ENCODE data around the gene SLC6A7. TPM values are rescaled to one million over a fixed set of nuclear protein-coding genes. Genes with fewer than 3 reads are reported as not detected.

SLC6A7 gene
- polyA plus RNA-seq, 1 of the 3 experiments (the other 2 are of a cell fraction), result not detected

- WGBS (ENCODE audit: low lambda C conversion rate), result 55% methylated on average over 11 of the region's 11 CpGs
- DNase-seq, result peak; percentile 82
- Histone ChIP-seq H3K4me3 (ENCODE audit: low read depth in 2 of 2, low read length in 1 of 2) (no peak overlapping the region), H4K20me1 (ENCODE audit: insufficient read depth) (no peaks in the 10 kb centered on the region), H3K4me1 (ENCODE audit: control insufficient read depth in 1 of 2, insufficient read depth in 2 of 2, low read depth in 1 of 2, low read length in 1 of 2) (peaks cover 78 to 95% of the 10 kb centered on the region in 2 experiments), H3K4me2 (peak overlapping the region; percentile 74; the same call in 1 of the 2 replicates), H3K27ac (ENCODE audit: low read depth in 2 of 2, low read length in 1 of 2) (peak overlapping the region; percentile 92 to 99), H3K36me3 (replicated peaks in 1 of 2; ENCODE audit: control insufficient read depth in 1 of 2, insufficient read depth in 2 of 2, low read length in 1 of 2) (peaks cover 0 to 7% of the 10 kb centered on the region in 2 experiments), H3K9ac (no peak overlapping the region), H3K9me2 (no peaks in the 10 kb centered on the region), H3K79me2 (ENCODE audit: insufficient read depth) (peaks cover 50% of the 10 kb centered on the region), H3K9me3 (no peaks in the 10 kb centered on the region), H2AFZ (ENCODE audit: low read depth) (no peak overlapping the region), H3F3A (replicated peaks; ENCODE audit: insufficient read depth) (peaks cover 41% of the 10 kb centered on the region), H3K27me3 (ENCODE audit: insufficient read depth) (no peaks in the 10 kb centered on the region)
- ChIA-PET POLR2A (interaction anchor here (1.0 kb wide), 1 partner anchor 12 kb away, joined by 6 read pairs; no protein-coding TSS in a partner anchor), CTCF (interaction anchor here (0.8 to 2.7 kb wide), 9 partner anchors 10 to 77 kb away, joined by 3 to 9 read pairs (median 4); partner anchors contain the start of gene PDGFRB)
- TF ChIP-seq EZH2phosphoT487 (IDR thresholded peaks at IDR 0.05; ENCODE audit: borderline replicate concordance, low read depth), result no peak
- TF ChIP-seq FOXJ3 (CRISPR knock-in tag; IDR thresholded peaks at IDR 0.05), result peak; percentile 90
- no peak for TF ChIP-seq JUND (IDR thresholded peaks at IDR 0.05)
- TF ChIP-seq RXRA (IDR thresholded peaks at IDR 0.05; ENCODE audit: borderline replicate concordance, low read depth), result no peak
- TF ChIP-seq RCOR1 (IDR thresholded peaks at IDR 0.05; ENCODE audit: low read length), result peak; percentile 43; the same call in 1 of the 2 replicates
- TF ChIP-seq TCF12 (IDR thresholded peaks at IDR 0.05), result no peak
- no peak for TF ChIP-seq IRF3 (IDR thresholded peaks at IDR 0.05; ENCODE audit: low read depth, low read length)
- TF ChIP-seq SMC3 (IDR thresholded peaks at IDR 0.05; ENCODE audit: low read depth, low read length), result no peak
- TF ChIP-seq GATA2 (CRISPR knock-in tag; IDR thresholded peaks at IDR 0.05), result peak; percentile 69
- TF ChIP-seq, protein P1, sequence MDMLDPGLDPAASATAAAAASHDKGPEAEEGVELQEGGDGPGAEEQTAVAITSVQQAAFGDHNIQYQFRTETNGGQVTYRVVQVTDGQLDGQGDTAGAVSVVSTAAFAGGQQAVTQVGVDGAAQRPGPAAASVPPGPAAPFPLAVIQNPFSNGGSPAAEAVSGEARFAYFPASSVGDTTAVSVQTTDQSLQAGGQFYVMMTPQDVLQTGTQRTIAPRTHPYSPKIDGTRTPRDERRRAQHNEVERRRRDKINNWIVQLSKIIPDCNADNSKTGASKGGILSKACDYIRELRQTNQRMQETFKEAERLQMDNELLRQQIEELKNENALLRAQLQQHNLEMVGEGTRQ (IDR thresholded peaks at IDR 0.05; ENCODE audit: borderline replicate concordance, low read depth, low read length), result no peak
- no peak for TF ChIP-seq CTCF (IDR thresholded peaks at IDR 0.05)
- TF ChIP-seq NRF1 (IDR thresholded peaks at IDR 0.05; ENCODE audit: low read depth, low read length), result no peak
- TF ChIP-seq REST (IDR thresholded peaks at IDR 0.05; ENCODE audit: low read depth, low read length), result no peak
- no peak for TF ChIP-seq ELF1 (IDR thresholded peaks at IDR 0.05)
- no peak for TF ChIP-seq USF1 (IDR thresholded peaks at IDR 0.05; ENCODE audit: borderline replicate concordance, low read depth)
- TF ChIP-seq EP300 (IDR thresholded peaks at IDR 0.05; ENCODE audit: borderline replicate concordance in 1 of 2, low read depth in 1 of 2, low read length in 1 of 2), result peak in 1 of 2 experiments; percentile 85; a peak in 2 of 4 replicates
- TF ChIP-seq POLR2AphosphoS5 (IDR thresholded peaks at IDR 0.05; ENCODE audit: low read depth, low read length), result no peak
- TF ChIP-seq MXI1 (IDR thresholded peaks at IDR 0.05; ENCODE audit: low read depth, low read length), result peak; percentile 92; the same call in 1 of the 2 replicates
- no peak for TF ChIP-seq RFX5 (IDR thresholded peaks at IDR 0.05; ENCODE audit: low read length)
- TF ChIP-seq MAX (IDR thresholded peaks at IDR 0.05; ENCODE audit: low read depth), result no peak
- TF ChIP-seq MEF2A (IDR thresholded peaks at IDR 0.05; ENCODE audit: borderline replicate concordance, low read depth), result no peak
- peak; percentile 36; the same call in 1 of the 2 replicates for TF ChIP-seq RAD21 (IDR thresholded peaks at IDR 0.05; ENCODE audit: low read length)
- TF ChIP-seq TAF1 (IDR thresholded peaks at IDR 0.05; ENCODE audit: borderline replicate concordance, low read depth, low read length), result no peak
- TF ChIP-seq TEAD4 (IDR thresholded peaks at IDR 0.05; ENCODE audit: borderline replicate concordance, insufficient read depth), result no peak
- no peak for TF ChIP-seq FOXM1 (IDR thresholded peaks at IDR 0.05; ENCODE audit: low read depth)
These were observed 49.0 kb upstream of the SLC6A7 start for GRCh38 chr5:150140830-150141229.
